Globus pallidus (tissue), 1 donor: ENCODE data around the gene GFRA1.
A peak's percentile ranks its signal among the peaks of the same experiment; 100 is the strongest.

Experiments
- DNase-seq: peaks from one replicate; pipeline ENCODE4 v3.0.0-alpha.2; 2015; ENCODE audit warnings: low spot score

Gene GFRA1

DNA sequence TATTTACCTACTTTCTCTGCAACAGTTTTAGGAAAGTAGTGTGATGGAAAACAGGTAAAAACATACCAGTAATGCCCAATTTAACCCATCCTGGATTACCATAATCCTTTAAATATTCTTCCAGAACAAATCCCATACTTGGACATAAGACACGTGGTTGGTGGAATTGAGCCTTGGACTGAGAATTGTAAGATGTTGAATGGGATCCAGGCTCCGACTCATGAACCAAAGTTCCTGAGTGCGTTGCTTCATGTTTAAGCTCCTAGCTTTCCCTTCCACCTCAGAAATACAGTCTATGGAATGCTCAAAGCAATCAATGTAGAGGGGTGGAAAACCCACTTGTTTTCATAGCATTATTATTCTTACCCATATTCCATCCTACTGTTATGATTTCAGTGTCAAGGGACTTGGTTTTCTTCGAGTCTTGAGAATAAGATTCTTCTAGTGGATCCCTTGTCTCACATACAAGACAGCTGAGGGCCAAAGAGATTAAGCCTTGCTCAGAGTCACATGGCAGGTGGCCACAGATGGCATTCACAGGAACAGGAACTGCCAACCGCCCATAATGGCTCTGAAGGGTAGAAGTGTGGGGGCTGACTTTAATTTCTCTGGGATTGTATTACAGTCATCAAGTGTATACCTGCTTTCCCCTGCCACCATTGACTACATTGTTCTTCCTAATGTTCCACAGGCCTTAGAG is 171.2 kb downstream of the GFRA1 start:
- DNase-seq, result no peak

DNA sequence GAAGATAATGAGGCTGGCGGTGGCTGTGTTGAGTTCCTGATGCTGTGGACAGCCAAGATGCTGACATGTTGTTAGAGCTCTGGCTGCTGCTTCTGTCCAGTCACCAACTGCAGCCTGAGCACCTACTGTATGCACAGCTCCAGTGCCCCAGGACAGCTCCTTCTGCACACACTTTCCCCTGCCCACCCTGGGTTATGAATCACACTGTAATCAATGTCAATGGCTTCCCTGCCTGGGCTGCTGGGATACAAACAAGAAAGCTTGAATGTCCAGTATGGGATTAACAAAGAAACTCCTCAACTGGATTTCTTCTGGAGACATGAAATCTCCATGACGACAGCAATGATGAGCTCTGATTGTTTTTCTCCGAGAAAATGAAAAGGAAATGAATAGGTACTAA is 172.0 kb downstream of the GFRA1 start:
- DNase-seq, result no peak

DNA sequence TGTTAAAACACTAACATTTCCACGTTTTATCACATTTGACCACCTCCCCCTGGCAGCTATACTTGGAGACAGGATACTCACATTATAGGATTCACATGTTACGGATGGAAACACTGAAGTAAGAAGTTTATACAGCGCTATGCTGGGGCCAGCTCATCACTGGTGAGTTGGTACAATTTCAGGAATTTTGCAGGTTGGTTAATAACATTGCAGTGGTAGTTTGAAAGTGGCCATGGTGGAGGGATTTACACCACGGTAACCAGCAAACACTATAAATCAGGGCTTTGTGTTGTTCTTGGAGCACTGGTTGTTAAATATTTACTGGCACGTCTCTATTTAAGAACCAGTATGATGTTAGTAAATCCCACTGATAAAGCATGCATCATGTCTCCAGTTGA is 174.0 kb downstream of the GFRA1 start:
- no peak for DNase-seq

DNA sequence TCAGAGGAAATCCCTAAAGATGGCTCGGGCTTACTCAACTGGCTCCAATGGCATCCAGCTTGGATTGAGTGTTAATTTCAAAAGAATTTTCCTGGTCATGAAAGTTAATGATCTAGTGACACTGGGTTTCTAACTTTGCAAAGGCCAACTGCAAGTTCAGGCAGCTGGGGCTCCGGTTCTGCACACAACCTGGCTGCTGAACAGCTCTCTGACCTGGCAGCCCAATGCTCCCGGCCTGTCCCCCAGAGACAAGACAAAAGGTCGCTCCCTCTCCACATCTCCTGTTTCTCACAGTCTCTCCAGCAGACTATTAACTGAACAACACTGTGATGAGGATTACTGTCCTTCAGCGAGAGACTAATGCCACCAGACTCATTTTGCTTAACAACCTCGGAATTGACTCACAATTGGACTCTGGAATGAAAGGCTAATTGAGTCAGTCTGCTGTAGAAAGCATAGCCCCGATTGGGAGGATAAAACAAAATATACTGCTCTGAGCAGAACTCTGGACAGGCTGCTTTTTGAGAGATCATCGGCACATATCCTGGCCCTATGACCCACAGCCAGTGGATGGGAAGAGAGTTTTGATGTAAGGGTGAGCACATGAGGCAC is 174.5 kb downstream of the GFRA1 start:
- DNase-seq, result no peak

DNA sequence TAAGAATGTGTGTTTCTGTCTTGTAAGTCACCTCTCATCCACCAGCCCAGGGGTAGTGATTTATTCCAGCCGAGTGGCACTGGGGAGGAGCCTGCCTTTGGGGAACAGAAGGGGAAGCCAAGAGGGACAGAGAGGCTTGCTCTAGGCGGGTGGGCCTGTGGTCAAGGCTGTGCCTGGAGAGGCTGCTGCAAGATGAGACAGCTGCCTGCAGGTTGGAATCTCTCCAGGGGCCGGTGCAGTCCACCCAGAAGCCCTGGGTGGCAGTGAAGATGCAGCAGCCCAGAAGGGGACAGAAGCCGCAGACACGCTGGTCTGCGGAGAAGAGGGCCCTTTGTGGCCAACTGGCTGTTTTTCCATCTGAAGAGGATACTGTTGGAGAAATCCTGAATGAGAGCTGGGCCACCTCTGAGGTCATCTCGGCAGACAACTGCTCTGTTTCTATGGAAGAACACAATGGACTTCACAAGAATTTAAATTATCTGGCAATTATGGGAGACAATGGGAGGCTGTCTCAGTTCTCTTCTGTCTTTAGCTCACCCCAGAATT is 175.7 kb downstream of the GFRA1 start:
- DNase-seq, result peak; percentile 87

DNA sequence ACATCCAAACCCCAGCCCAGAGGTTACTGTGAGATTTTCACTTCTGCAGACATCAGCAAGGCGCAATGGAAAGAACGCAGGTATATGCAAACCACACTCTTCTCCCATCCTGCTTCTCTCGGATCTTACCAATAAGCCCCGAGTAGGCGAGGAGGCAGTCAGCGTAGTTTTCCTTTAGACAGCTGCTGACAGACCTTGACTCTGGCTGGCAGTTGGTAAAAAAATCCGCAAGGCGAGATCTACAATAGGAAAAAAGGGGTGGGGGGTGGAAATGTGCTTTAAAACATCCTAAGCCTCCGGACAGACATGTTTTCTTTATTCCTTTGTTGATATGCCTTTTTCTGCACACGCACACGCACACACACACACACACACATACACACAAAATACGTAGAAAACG is 176.5 kb downstream of the GFRA1 start:
- DNase-seq, result no peak

DNA sequence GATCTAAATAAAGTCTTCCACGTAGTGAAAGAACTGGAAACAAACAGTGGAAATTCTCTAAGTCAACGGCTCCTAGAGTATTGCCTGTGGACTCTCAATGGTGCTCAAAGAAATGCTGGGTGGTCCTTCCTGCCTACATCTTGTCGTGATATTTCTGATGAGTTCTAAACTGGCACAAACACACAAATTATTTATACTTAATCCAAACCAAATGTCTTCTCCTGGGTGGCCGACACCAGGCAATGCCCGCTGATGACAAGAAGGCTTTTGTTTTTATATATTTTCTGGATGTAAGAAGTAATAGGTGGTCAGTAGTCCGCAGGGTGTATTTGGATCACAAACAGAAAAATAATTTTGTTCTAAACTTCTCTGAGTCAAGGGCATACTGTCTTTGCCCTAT is 178.7 kb downstream of the GFRA1 start:
- DNase-seq, result no peak

DNA sequence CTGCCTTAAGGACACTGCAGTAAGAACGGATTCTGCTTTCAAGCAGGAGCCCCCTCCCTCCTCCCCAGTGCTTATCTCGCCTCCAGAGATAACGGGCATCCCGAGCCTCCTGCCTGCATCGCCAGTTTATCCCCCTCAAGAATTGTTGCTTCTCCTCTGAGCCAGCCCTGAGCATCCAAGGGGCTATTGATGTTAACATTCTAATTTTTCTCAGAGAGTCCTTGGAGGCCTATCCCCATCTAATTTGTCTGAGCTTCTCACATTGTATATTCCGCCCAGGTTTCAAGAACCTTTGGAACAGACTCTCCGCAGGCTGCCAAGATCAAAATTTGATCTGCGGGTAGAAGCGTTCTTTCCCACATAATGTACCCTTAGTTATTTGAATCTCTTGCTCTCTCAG is 180.0 kb downstream of the GFRA1 start:
- no peak for DNase-seq

DNA sequence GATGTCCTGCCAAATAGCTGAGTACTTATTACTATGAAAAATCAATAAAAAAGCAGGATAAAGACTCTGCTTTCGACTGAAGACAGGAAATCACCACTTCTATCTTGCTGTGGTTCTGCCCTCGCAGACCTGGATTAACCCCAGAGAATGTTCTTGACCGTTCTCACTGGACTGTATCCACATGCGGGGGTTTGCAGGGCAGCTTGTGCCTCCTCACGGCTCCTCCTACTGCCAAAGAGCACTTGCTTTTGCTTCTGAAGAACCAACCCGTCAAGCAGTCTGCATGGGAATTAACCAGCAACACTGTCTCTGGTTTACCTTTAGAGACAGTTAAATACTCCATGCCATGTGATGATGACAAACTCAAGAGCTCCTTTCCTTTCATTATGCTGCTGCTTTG is 184.0 kb downstream of the GFRA1 start:
- DNase-seq, result no peak

DNA sequence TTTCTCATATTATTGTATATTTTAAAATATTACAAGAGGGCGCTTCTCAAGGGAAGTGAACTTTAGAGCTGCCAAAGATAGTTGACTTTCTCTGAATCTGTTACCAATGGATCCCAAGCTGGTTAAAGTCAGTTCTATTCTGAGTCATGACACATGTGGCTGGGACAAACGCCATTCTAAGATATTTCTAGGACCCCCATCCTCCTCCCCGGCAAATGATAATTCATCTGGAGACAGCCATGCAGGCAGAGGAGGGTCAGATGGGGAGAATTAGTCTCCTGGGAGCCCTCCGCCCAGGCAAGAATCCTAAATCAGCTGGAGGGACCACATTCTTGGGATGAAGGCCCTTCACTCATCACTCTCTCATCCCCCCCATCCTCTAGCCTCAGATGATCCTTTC is 187.7 kb downstream of the GFRA1 start:
- no peak for DNase-seq

DNA sequence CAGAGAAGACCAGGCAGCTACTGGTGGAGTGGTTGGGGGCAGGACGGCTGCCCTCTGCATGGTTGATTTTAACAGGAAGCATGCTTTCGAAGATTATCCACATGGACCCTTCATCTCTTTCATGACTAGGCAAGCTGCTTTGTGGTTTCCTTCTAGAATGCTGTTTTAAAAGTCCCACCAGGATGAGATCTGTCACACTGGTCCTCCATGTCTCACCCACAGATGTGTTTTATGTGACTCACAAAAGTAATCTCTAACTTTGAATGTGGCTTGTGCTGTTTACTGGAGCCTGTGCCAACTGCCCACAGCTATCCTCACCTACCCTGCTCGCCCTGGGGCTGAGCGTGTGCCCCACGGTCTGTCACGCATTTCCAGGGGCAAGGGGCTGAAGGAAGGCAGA is 188.8 kb downstream of the GFRA1 start:
- no peak for DNase-seq

DNA sequence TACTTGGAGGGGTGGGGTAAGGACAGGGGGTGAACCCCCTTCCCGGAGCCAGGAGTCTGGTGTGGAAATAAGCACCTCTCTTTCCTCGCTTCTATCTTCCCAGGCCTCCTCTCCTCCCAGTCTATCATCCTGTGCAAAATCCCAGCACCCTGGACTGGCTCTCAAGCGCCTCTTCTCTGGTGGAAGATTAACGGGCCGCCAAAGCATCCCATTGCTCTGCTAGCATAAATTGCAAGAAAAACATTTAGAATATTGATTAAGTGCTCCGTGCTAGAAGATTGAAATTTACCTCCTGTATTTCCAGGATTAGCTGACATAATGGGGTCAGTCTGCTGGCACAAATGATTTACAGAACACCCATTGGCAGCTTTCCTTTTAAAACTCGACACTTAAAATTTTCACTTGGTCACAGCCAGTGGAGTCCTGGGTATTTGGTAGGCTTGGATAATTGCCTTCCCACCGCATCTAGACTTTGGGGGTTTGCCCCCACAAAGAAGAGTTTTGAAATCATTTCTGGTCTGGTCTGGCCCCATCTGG is 189.7 kb downstream of the GFRA1 start:
- no peak for DNase-seq

DNA sequence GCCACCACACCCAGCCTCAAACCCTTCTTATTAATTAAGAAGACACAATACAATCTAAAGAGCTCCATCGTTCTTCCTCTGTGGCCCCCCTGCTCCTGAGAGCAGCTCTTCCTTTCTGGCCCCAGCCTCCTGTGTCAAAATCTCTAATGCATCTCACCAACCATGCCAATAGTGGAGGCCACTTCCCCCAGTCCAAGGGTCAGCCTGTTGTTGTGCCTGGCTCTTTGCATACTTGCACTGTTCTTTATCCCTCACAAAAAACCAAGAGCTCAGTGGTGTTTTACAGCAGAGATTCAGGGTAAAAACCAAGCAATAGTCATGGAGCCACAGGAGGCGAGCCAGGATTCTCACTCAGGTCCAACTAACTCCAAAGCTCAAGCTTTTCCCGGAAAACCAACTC is 190.2 kb downstream of the GFRA1 start:
- DNase-seq, result no peak

DNA sequence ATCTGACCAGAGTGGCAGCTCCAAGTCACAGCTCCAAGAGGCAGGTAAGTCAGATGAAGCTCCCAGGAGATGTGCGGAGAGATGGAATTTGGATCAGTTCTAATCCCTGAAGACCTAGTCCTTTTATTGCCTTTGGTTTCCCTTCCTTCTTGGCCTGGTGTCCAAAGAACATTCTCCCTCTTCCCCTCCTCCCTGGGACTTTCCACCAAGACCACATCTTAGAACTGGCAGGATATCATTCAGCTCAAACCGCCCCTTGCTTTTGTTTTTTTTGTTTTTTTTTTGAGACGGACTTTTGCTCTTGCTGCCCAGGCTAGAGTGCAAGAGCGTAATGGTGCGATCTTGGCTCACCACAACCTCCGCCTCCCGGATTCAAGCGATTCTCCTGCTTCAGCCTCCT is 190.8 kb downstream of the GFRA1 start:
- no peak for DNase-seq

DNA sequence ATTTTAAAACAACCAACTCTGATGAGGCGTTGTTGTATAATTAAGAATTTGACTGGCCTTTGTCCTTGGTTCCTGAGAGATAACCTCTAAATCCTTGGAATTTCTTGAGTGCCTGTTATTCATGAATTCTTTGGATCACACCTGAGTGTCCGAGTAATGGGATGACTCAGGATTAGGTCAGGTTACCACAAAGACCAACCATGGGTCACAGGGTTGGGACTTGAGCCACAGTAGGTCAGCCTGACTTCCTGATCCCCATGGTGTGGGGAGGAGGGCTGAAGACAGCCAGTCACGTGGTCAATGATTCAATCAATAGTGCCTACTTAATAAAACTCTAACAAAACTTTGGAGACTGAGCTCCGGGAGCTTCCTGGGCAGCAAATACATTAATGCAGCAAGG is 192.5 kb downstream of the GFRA1 start:
- no peak for DNase-seq

DNA sequence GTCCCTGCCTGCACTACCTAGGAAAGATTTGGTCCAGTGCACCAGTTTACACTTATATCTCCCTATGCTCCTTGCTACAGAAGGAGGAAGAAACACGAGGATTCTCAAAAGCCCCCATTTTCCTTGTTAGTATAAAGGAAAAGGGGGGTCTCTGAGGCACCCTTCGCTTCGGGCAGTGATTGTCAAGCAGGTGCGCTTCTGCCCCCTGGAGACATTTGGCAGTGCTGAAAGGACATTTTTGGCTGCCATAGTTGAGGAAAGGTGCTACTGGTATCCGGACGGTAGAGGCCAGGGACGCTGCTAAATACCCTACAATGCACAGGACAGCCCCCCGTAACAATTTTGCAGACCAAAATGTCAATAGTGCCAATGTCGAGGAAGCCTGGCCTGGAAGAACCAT is 193.7 kb downstream of the GFRA1 start:
- DNase-seq, result no peak

DNA sequence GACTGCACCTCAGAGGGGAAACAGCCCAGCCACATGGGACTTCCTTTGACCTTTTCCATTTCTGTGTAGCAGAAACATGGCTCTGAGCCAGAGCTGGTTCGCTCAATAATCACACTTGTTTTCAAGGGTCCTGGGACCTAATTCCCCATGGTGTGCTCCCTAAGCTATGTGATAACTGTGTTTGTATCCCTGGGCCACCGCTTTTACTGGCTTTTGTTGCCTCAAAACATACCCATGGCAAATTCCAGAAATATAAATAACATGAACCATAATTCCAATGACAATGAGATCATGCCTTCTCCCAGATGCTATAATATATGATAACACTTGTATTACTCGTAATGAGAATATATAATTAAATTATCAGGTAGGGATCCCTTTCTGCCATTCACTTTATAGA is 196.4 kb downstream of the GFRA1 start:
- DNase-seq, result no peak

DNA sequence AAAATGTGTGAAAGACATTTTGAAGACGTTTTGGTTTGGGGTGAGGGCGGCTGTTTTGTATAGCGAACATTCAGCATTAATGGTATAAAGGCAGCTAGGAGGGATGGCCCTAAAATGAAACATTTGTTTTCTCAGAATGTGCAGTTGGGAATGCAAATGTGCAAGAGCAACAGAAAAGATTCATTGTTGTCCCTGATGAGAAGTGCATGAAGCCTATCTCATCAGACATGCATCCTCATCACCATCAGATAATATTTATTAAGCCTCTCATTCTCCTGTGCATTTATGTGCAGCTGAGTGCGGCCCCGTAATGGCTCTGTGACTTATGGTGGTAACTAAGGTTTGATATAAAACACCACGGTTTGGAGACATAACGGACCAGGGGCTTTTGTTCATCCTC is 199.5 kb downstream of the GFRA1 start:
- peak; percentile 68 for DNase-seq

DNA sequence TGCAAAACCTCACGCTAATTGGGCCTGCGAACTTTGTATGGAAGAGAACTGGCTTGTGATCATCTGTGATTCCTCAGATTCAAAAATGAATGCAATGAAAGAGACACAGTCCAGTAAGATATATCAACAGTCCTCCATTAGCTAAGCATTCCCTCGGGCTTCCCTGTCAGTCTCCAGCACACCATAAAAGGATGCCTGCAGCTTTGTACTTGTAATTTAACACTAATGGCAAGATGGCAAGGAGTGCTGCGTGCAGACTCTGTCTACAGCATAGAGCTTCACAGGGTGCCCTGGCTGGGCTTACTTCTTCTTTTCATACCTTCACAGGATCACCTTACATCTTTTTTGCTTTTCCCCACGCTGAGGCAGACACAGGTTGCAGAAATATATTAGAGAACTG is 200.0 kb downstream of the GFRA1 start:
- DNase-seq, result no peak

DNA sequence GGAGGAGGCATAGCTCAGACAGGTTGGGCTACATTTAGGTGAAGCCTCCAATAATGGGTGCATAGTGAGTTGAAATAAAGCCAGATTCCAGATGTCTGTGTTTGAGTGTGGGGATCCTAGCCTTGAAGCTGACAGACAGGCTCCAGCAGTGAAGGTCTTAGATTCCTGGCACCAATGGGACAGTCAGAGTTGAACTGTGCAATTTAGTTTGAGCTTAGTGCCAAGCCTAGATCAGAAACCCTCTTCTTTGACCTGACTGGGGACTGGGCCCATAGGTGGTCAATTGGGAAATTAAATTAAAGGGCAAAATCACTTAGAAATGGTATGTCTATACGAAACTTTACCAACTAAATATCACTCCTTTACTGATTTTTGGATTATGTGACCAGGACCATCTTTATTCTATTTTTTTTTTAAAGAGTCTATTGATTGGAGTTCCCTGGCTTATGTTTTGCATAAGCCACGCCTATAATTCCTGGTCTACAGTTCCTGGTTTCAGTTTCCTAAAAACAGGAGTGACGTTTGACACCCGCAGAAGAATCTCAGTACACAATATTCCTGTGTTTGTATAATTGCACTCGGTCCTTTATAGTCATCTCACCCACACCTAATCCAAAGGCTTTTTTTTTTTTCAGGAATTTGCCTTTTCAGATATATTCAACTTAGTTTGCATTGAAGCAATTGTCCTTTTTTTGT is 201.4 kb downstream of the GFRA1 start:
- DNase-seq, result no peak

DNA sequence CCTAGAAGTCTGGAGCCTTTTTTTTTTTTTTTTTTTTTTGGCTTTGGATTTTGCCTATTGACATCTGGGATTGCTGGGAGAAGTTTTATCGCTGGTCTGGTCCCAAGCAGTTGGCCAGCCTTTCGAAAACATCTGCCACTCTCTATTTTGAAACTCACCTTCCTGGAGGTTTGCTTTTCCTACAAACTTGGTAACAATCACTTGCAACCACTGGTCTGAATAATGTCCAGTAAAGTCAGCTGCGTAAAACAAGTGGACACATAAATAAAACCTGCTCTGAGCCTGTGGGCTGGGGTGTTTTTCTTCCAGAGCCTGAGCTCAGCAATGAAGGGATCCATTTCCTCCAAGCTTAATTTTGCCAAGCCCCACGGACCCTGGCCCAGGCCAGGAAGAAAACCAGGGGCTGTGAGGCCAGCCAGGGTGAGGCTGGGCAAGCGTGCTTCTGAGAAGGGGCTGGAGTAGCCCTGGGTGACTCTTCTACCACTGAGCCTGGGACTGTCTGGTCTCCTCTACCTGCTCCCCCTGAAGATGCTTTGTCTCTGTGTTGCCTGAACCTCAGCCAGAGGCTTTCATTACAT is 202.2 kb downstream of the GFRA1 start:
- DNase-seq, result no peak

DNA sequence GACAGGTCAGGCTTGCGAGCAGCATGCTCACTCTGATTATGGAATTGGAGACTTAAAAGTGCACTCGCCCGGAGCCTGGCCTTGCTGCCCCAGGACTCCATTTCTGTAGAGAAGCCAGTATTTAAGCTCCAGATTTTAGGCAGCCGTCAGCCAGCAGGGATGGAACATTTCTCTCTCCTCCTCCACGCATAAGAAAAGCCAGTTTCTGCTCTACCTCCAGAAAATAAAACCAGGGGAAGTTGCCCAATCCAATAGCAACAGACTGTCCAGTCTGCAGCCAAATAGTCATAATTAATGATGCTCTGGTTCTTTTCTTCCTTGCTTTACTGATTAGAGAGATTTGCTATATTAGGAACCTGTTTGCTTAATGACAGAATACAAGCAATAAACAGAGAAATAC is 203.2 kb downstream of the GFRA1 start:
- DNase-seq, result no peak

DNA sequence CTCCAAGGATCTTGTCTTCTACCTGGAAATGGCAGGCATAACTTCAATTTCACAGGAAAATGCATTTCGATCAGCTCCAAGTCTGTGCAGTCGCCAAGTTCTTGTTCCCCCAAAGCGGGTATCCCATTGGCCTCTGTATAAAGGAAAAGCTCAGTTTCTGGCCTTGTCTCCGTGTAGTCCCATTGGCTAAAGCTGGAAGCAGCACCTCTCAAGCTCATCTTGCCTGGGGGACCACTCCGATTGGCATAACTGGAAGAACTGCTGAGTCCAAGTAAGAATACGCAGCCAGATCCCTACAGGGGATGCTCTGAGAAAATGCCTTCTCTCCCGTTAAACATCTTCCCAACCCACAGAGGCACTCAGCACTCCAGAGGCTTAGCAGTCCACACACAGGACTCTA is 205.2 kb downstream of the GFRA1 start:
- no peak for DNase-seq
